ENCODE results near the gene ELAVL4. TPM values are rescaled to one million over a fixed set of nuclear protein-coding genes. Genes with fewer than 3 reads are reported as not detected.

The ELAVL4 gene
- total and polyA plus RNA-seq, 12 donors: 0.18 to 17.7 (median 4.3) TPM; not detected in 2

GRCh38 chr1:50177994-50178393 lies 69.3 kb downstream of the ELAVL4 start:
- peaks cover 3% of the 10 kb centered on the region for H3K27me3 ChIP-seq
- no peak overlapping the region for H3K4me3 ChIP-seq
- no peak overlapping the region for H3K27ac ChIP-seq
- no peaks in the 10 kb centered on the region for H3K9me3 ChIP-seq (replicated peaks in 1 of 3)
- 66 to 87% (median 73%) methylated on average over 4 to 6 of the region's 6 CpGs for WGBS, 4 donors
- TF ChIP-seq CTCF (IDR thresholded peaks at IDR 0.05): no peak
- no peak for TF ChIP-seq POLR2A (IDR thresholded peaks at IDR 0.05)
- H3K36me3 ChIP-seq (replicated peaks in 1 of 2): no peaks in the 10 kb centered on the region
- DNase-seq: no peak
- intact Hi-C loops (cut with DNase I): no loop called here
- no peaks in the 10 kb centered on the region for H3K4me1 ChIP-seq (replicated peaks in 1 of 2)

GRCh38 chr1:50179639-50180038 lies 70.9 kb downstream of the ELAVL4 start:
- DNase-seq: no peak
- H3K4me1 ChIP-seq (replicated peaks in 1 of 2): no peaks in the 10 kb centered on the region
- 32 to 45% (median 36%) methylated on average over 2 of the region's 2 CpGs for WGBS, 4 donors
- no peak overlapping the region for H3K4me3 ChIP-seq
- peaks cover 3% of the 10 kb centered on the region for H3K27me3 ChIP-seq
- H3K36me3 ChIP-seq (replicated peaks in 1 of 2): no peaks in the 10 kb centered on the region
- H3K27ac ChIP-seq: no peak overlapping the region
- TF ChIP-seq POLR2A (IDR thresholded peaks at IDR 0.05) (no peak), CTCF (IDR thresholded peaks at IDR 0.05) (no peak)
- H3K9me3 ChIP-seq (replicated peaks in 1 of 3): no peaks in the 10 kb centered on the region
- intact Hi-C loops (cut with DNase I): no loop called here

- H3K4me3 ChIP-seq: no peak overlapping the region
- no peaks in the 10 kb centered on the region for H3K4me1 ChIP-seq (replicated peaks in 1 of 2)
- WGBS, 4 donors: 67 to 100% (median 90%) methylated on average over 1 of the region's 1 CpG
- no peaks in the 10 kb centered on the region for H3K27me3 ChIP-seq
- H3K27ac ChIP-seq: no peak overlapping the region
- H3K36me3 ChIP-seq (replicated peaks in 1 of 2): no peaks in the 10 kb centered on the region
- DNase-seq: no peak
- no peaks in the 10 kb centered on the region for H3K9me3 ChIP-seq (replicated peaks in 1 of 3)
- intact Hi-C loops (cut with DNase I): no loop called here
- TF ChIP-seq CTCF (IDR thresholded peaks at IDR 0.05) (no peak), POLR2A (IDR thresholded peaks at IDR 0.05) (no peak)
Observed at GRCh38 chr1:50180367-50180766, 71.6 kb downstream of the ELAVL4 start.

GRCh38 chr1:50181027-50181663 lies 72.4 kb downstream of the ELAVL4 start:
- WGBS, 4 donors: 28 to 44% (median 32%) methylated on average over 3 of the region's 3 CpGs
- Histone ChIP-seq H3K27me3 (no peaks in the 10 kb centered on the region), H3K4me3 (no peak overlapping the region), H3K4me1 (replicated peaks in 1 of 2) (no peaks in the 10 kb centered on the region), H3K9me3 (replicated peaks in 1 of 3) (no peaks in the 10 kb centered on the region), H3K27ac (no peak overlapping the region), H3K36me3 (replicated peaks in 1 of 2) (no peaks in the 10 kb centered on the region)
- DNase-seq: no peak
- intact Hi-C loops (cut with DNase I): no loop called here
- no peak for TF ChIP-seq POLR2A (IDR thresholded peaks at IDR 0.05)
- no peak for TF ChIP-seq CTCF (IDR thresholded peaks at IDR 0.05)

All from adrenal gland (tissue), 12 donors.